Measurements from ENCODE around the gene TMEM150B.

DNA sequence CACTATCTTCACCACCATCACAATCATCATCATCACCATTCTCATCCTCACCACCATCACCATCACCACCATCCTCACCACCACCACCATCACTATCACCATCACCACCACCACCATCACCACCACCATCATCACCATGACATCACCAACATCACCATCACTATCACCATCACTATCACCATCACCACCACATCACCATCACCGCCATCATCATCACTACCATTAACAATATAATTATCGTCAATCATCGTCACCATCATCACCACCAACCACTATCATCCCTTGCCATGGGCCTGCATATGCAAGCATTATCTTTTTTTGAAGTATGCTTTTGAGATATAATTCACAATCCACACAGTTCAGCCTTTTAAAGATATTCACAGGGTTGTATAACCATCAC, 58.7 kb downstream of the TMEM150B start:
- TF ChIP-seq EZH2 (IDR thresholded peaks at IDR 0.05; ENCODE audit: borderline replicate concordance, insufficient read depth, low read length, poor library complexity, severe bottlenecking): no peak
- TF ChIP-seq CTCF (IDR thresholded peaks at IDR 0.05; ENCODE audit: poor library complexity, severe bottlenecking): no peak
- TF ChIP-seq, protein P1, sequence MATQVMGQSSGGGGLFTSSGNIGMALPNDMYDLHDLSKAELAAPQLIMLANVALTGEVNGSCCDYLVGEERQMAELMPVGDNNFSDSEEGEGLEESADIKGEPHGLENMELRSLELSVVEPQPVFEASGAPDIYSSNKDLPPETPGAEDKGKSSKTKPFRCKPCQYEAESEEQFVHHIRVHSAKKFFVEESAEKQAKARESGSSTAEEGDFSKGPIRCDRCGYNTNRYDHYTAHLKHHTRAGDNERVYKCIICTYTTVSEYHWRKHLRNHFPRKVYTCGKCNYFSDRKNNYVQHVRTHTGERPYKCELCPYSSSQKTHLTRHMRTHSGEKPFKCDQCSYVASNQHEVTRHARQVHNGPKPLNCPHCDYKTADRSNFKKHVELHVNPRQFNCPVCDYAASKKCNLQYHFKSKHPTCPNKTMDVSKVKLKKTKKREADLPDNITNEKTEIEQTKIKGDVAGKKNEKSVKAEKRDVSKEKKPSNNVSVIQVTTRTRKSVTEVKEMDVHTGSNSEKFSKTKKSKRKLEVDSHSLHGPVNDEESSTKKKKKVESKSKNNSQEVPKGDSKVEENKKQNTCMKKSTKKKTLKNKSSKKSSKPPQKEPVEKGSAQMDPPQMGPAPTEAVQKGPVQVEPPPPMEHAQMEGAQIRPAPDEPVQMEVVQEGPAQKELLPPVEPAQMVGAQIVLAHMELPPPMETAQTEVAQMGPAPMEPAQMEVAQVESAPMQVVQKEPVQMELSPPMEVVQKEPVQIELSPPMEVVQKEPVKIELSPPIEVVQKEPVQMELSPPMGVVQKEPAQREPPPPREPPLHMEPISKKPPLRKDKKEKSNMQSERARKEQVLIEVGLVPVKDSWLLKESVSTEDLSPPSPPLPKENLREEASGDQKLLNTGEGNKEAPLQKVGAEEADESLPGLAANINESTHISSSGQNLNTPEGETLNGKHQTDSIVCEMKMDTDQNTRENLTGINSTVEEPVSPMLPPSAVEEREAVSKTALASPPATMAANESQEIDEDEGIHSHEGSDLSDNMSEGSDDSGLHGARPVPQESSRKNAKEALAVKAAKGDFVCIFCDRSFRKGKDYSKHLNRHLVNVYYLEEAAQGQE (IDR thresholded peaks at IDR 0.05; ENCODE audit: borderline replicate concordance): no peak
- TF ChIP-seq POLR2AphosphoS5 (IDR thresholded peaks at IDR 0.05): no peak
- TF ChIP-seq SMC3 (conservative IDR thresholded peaks at IDR 0.05; ENCODE audit: poor library complexity): no peak
- no peak for TF ChIP-seq EP300 (conservative IDR thresholded peaks at IDR 0.05; ENCODE audit: poor library complexity, severe bottlenecking)
- TF ChIP-seq RAD21 (conservative IDR thresholded peaks at IDR 0.05): no peak
- no peak for TF ChIP-seq MXI1 (conservative IDR thresholded peaks at IDR 0.05; ENCODE audit: poor library complexity, severe bottlenecking)

All from neural cell (in vitro differentiated cells).